ENCODE data around the gene TUBB1.

DNA sequence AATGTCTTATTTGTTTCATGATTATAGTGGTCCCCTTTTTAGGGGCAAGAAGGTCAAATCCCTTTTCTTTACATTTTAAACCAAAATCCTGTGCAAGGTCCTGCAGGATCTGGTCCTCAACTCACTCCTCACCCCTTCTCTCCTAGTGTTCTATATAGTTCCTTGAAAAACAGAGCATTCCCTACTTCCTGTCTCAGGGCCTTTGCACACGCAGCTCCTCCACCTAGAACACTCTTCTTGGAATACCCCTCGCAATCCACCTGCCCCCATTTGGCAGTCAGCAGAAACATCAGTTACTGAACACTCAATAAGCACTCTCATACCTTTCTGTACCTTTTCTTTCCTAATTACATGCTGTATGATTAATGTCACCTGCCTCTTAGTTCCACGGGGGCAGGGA is 16.2 kb downstream of the TUBB1 start:
- TF ChIP-seq CTCF (optimal IDR thresholded peaks at IDR 0.05 in 1 of 3, IDR thresholded peaks at IDR 0.05 in 1 of 3, conservative IDR thresholded peaks at IDR 0.05 in 1 of 3; ENCODE audit: extremely low read depth in 1 of 3, insufficient read depth in 2 of 3, low read length in 3 of 3) = no peak
- no peak for TF ChIP-seq EZH2 (IDR thresholded peaks at IDR 0.05; ENCODE audit: low read length)

Data from keratinocyte (primary cell).